Muscle of leg (tissue), 16 donors: ENCODE data around the gene NRIP2. TPM values are rescaled to one million over a fixed set of nuclear protein-coding genes. Genes with fewer than 3 reads are reported as not detected.
"Not testable (repeated sequence)": the region's sequence is repeated elsewhere in the genome, so short reads cannot be mapped to it uniquely, and the experiment has no call there.

Source experiments
- DNase-seq: peaks from one replicate; pipeline ENCODE4 v3.0.0; 2013
- H3K27ac ChIP-seq: one replicate; pipeline ENCODE4 v1.5.1; 2013; ENCODE audit warnings: mild to moderate bottlenecking, low read length, control low read depth
- H3K27me3 ChIP-seq: one replicate; pipeline ENCODE4 v1.6.1; 2013; ENCODE audit warnings: low read length; ENCODE audit not compliant: control insufficient read depth, insufficient read depth
- H3K36me3 ChIP-seq: one replicate; pipeline ENCODE4 v1.6.1; 2013; ENCODE audit warnings: low read length; ENCODE audit not compliant: control insufficient read depth, insufficient read depth
- H3K4me1 ChIP-seq: one replicate; pipeline ENCODE4 v1.6.1; 2013; ENCODE audit warnings: low read length; ENCODE audit not compliant: control insufficient read depth, insufficient read depth
- H3K4me3 ChIP-seq: one replicate; pipeline ENCODE4 v1.5.1; 2013; ENCODE audit warnings: low read length, control low read depth
- H3K9me3 ChIP-seq: replicated peaks from 2 replicates; pipeline ENCODE4 v1.6.1; 2013; ENCODE audit warnings: low read depth, low read length; ENCODE audit not compliant: control insufficient read depth
- WGBS: methylation state at CpG from one replicate; pipeline ENCODE4 v1.1.5; 2013; ENCODE audit warnings: missing lambda C conversion rate; ENCODE audit not compliant: insufficient coverage; 5-methylcytosine and 5-hydroxymethylcytosine counted together
- long read RNA-seq, 11 donors: transcript quantifications; one replicate each; lab custom pipeline, GENCODE V29; 2026
- polyA plus RNA-seq, 8 donors: library from polyadenylated mRNA; unstranded; fragments of 120-200 nt; gene quantifications; one replicate each; pipeline versions ENCODE4 v1.2.1 to v1.2.3, GENCODE V29; 2013; ENCODE audit warnings: inconsistent platforms in 1 of 8, low replicate concordance in 1 of 8; ENCODE audit not compliant: insufficient read length in 8 of 8, insufficient read depth in 1 of 8
- total RNA-seq: library from RNA; stranded (reverse); fragments of 120-200 nt; gene quantifications from one replicate; pipeline ENCODE4 v1.2.4, GENCODE V29; 2013

The NRIP2 gene, protein sequence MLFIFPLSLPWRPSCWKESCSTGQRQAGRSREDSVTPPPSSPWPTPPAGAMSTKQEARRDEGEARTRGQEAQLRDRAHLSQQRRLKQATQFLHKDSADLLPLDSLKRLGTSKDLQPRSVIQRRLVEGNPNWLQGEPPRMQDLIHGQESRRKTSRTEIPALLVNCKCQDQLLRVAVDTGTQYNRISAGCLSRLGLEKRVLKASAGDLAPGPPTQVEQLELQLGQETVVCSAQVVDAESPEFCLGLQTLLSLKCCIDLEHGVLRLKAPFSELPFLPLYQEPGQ
- total RNA-seq: 2.3 TPM
- 1 to 10 TPM; 5.0 to 6.6 (median 5.8) TPM for polyA plus RNA-seq
- long read RNA-seq, donor 1: 0 reads
- long read RNA-seq, donor 2: 0 reads
- long read RNA-seq, donor 3, partial matches to known transcripts: 0 of 1 reads
- long read RNA-seq, donor 3, other reads (novel, unspliced or antisense): 0 of 1 reads
- long read RNA-seq, donor 4, partial matches to known transcripts: 0 of 2 reads
- long read RNA-seq, donor 4, other reads (novel, unspliced or antisense): 0 of 2 reads
- long read RNA-seq, donor 5, partial matches to known transcripts: 0 of 1 reads
- long read RNA-seq, donor 5, other reads (novel, unspliced or antisense): 0 of 1 reads
- long read RNA-seq, donor 6, partial matches to known transcripts: 0 of 1 reads
- long read RNA-seq, donor 6, other reads (novel, unspliced or antisense): 0 of 1 reads
- long read RNA-seq, donor 7, partial matches to known transcripts: 0 of 2 reads
- long read RNA-seq, donor 7, other reads (novel, unspliced or antisense): 0 of 2 reads
- long read RNA-seq, donor 8, partial matches to known transcripts: 0 of 1 reads
- long read RNA-seq, donor 8, other reads (novel, unspliced or antisense): 0 of 1 reads
- long read RNA-seq, donor 9, partial matches to known transcripts: 0 of 1 reads
- long read RNA-seq, donor 9, other reads (novel, unspliced or antisense): 0 of 1 reads
- long read RNA-seq, donor 10: 0 reads
- long read RNA-seq, donor 11, partial matches to known transcripts: 0 of 1 reads
- long read RNA-seq, donor 11, other reads (novel, unspliced or antisense): 0 of 1 reads

GRCh38 chr12:2834581-2835491 lies at the start of gene NRIP2:
Gene NRIP2 (minus strand): TSS chr12:2835035. CDS start chr12:2834983, 52 bp downstream.
- Histone ChIP-seq H3K27ac (peak within 1 kb of the TSS; percentile 72), H3K36me3 (peaks cover 29% of the 10 kb centered on the region), H3K4me3 (peak within 1 kb of the TSS; percentile 27), H3K27me3 (no peaks in the 10 kb centered on the region), H3K4me1 (peaks cover 28% of the 10 kb centered on the region), H3K9me3 (no peaks in the 10 kb centered on the region)
- 3% methylated on average over 28 of the region's 32 CpGs for WGBS
- DNase-seq: peak; percentile 90

DNA sequence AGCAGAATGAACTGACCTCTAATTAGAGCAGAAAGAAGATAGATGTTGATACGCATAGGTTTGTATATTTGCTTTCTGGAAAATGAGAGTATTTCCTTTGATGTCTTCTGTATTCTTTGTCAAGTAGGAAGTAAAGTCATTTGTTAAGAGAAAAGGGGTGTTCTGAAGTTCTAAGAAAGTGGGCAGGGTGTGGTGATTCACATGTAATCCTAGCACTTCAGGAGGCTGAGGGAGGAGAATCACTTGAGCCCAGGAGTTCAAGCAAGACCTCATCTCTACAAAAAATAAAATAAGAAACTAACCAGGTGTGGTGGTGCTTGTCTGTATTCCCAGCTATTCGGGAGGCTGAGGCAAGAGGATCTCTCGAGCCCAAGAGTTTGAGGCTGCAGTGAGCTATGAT lies 45.0 kb upstream of the NRIP2 start:
- WGBS: 100% methylated on average over 1 of the region's 3 CpGs
- Histone ChIP-seq H3K4me1 (peaks cover 17% of the 10 kb centered on the region), H3K9me3 (no peaks in the 10 kb centered on the region), H3K27ac (no peak overlapping the region), H3K27me3 (no peaks in the 10 kb centered on the region), H3K4me3 (no peak overlapping the region), H3K36me3 (no peaks in the 10 kb centered on the region)
- no peak for DNase-seq

DNA sequence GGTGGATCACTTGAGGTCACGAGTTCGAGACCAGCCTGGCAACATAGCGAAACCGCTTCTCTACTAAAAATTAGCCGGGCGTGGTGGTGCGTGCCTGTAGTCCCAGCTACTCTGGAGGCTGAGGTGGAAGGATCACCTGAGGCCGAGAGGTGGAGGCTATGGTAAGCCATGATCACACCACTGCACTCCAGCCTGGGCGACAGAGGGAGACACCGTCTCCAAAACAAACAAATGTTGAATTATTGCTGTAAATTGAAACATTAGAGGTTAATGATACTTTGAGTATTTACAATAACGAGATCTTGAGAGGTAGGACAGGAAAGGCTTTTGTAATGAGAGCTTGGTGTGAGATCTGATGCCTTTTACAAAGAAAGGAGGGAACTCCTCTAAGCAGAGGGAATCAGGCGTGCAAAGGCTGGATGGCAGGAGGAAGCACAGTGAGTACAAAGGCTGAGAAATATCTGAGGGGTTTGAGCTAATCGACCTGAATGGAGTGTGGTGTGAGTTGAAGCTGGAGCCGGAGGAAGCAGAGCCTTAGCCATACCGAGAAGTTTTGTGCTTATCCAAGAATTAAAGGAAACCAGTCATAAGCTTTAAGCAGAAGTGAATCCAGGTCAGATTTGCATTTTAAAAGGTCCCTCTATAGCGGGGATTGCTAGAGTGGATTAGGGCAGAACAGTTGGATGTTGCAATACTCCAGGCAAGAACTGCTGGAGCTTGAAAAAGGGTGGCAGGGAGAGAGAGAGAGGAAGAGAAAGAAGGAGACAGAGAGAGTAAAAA lies 43.3 kb upstream of the NRIP2 start:
- H3K4me3 ChIP-seq: peak overlapping the region; percentile 91
- peaks cover 17% of the 10 kb centered on the region for H3K4me1 ChIP-seq
- DNase-seq: peak; percentile 62
- H3K9me3 ChIP-seq: no peaks in the 10 kb centered on the region
- peak overlapping the region; percentile 96 for H3K27ac ChIP-seq
- H3K36me3 ChIP-seq: peaks cover 9% of the 10 kb centered on the region
- H3K27me3 ChIP-seq: no peaks in the 10 kb centered on the region
- WGBS: 37% methylated on average over 9 of the region's 16 CpGs

GRCh38 chr12:2877047-2877952 lies 42.5 kb upstream of the NRIP2 start, which contains the start of the genes FOXM1 and RHNO1:
Gene FOXM1 (minus strand): TSS chr12:2877174. CDS start chr12:2874478, 2,696 bp downstream.
Gene RHNO1 (plus strand): TSS chr12:2877223. CDS start chr12:2885367, 8,144 bp downstream.
- Histone ChIP-seq H3K9me3 (no peaks in the 10 kb centered on the region), H3K4me1 (peaks cover 17% of the 10 kb centered on the region), H3K36me3 (peaks cover 10% of the 10 kb centered on the region), H3K4me3 (peak within 1 kb of the TSS; percentile 91), H3K27me3 (no peaks in the 10 kb centered on the region), H3K27ac (peak within 1 kb of the TSS; percentile 96)
- DNase-seq: peak; percentile 97
- WGBS: under 1% methylated on average over 62 of the region's 70 CpGs

DNA sequence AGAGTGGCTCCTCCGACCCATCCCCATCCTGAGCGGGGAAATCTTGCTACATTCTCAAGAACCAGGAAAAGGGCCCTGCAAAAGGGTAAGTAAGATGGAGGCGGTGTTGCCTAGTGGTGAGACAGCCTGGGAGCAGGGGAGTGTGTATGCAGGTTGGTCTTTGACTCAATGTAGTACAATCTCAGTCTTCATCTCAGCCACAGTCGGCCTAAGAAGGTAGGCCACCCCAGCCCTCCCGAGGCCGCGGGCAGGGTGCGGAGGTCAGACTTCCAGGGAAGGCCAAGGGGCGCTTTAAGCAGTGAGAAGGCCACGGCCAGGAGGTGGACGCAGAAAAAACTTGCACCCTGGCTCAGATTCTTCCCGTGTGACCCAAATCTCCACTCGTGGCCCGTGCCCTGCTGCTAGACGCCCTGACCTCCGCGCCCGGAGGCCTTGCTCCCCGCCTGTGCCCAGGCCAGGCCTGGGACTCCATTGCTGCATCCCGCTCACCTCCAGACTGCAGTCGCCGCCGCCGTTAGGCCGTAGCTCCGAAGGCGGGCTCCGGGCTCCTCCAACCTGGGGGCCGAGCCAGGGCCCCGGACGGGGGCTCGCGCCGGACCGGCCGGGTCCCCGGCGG lies 41.7 kb upstream of the NRIP2 start:
- no peak for DNase-seq

GRCh38 chr12:2868986-2869632 lies 34.3 kb upstream of the NRIP2 start:
- not testable (repeated sequence) for DNase-seq, H3K27me3 ChIP-seq, H3K4me3 ChIP-seq, H3K27ac ChIP-seq, H3K9me3 ChIP-seq, H3K4me1 ChIP-seq
- H3K36me3 ChIP-seq: peaks cover 43% of the 10 kb centered on the region
- WGBS: 96% methylated on average over 4 of the region's 9 CpGs

More for the DNA sequence above, 41.7 kb upstream of the NRIP2 start:
- Histone ChIP-seq H3K27ac (no peak overlapping the region), H3K4me1 (peaks cover 17% of the 10 kb centered on the region), H3K27me3 (no peaks in the 10 kb centered on the region), H3K36me3 (peaks cover 16% of the 10 kb centered on the region), H3K4me3 (peak overlapping the region; percentile 91), H3K9me3 (no peaks in the 10 kb centered on the region)
- WGBS: under 1% methylated on average over 34 of the region's 38 CpGs

- Histone ChIP-seq H3K27ac (no peak overlapping the region), H3K36me3 (peaks cover 42% of the 10 kb centered on the region), H3K9me3 (no peaks in the 10 kb centered on the region), H3K27me3 (no peaks in the 10 kb centered on the region), H3K4me1 (no peaks in the 10 kb centered on the region), H3K4me3 (no peak overlapping the region)
- 95% methylated on average over 7 of the region's 9 CpGs for WGBS
- no peak for DNase-seq
These were observed 29.4 kb upstream of the NRIP2 start for GRCh38 chr12:2864198-2864597.
